ENCODE measurements around the gene EDRF1.

GRCh38 chr10:125773687-125774543 lies 54.4 kb downstream of the EDRF1 start:
- TF ChIP-seq RCOR1 (conservative IDR thresholded peaks at IDR 0.05; ENCODE audit: low read depth, low read length) = no peak
- no peak for TF ChIP-seq RELB (IDR thresholded peaks at IDR 0.05; ENCODE audit: low read depth)
- TF ChIP-seq ESRRA (IDR thresholded peaks at IDR 0.05; ENCODE audit: low read length) = no peak
- TF ChIP-seq CTCF (IDR thresholded peaks at IDR 0.05 in 2 of 3, conservative IDR thresholded peaks at IDR 0.05 in 1 of 3; ENCODE audit: control insufficient read depth in 2 of 3, extremely low read depth in 1 of 3, insufficient read depth in 1 of 3, low read depth in 3 of 3, low read length in 3 of 3) = no peak
- TF ChIP-seq MAX (IDR thresholded peaks at IDR 0.05; ENCODE audit: low read depth, low read length) = no peak
- TF ChIP-seq ZNF217 (IDR thresholded peaks at IDR 0.05) = no peak
- no peak for TF ChIP-seq MYC (IDR thresholded peaks at IDR 0.05; ENCODE audit: insufficient read depth, insufficient read length, insufficient replicate concordance, low read length, severe bottlenecking)
- no peak for TF ChIP-seq EP300 (IDR thresholded peaks at IDR 0.05; ENCODE audit: borderline replicate concordance in 1 of 2, control insufficient read depth in 1 of 2, low read depth in 2 of 2, low read length in 2 of 2)
- TF ChIP-seq ZNF207 (IDR thresholded peaks at IDR 0.05; ENCODE audit: borderline replicate concordance) = no peak
- no peak for TF ChIP-seq SRF (IDR thresholded peaks at IDR 0.05; ENCODE audit: low read depth in 2 of 2, low read length in 2 of 2)
- TF ChIP-seq REST (IDR thresholded peaks at IDR 0.05; ENCODE audit: low read depth, low read length) = no peak

Data from GM12878 (cell line).